ENCODE results near the gene AFDN.

Gene AFDN

DNA sequence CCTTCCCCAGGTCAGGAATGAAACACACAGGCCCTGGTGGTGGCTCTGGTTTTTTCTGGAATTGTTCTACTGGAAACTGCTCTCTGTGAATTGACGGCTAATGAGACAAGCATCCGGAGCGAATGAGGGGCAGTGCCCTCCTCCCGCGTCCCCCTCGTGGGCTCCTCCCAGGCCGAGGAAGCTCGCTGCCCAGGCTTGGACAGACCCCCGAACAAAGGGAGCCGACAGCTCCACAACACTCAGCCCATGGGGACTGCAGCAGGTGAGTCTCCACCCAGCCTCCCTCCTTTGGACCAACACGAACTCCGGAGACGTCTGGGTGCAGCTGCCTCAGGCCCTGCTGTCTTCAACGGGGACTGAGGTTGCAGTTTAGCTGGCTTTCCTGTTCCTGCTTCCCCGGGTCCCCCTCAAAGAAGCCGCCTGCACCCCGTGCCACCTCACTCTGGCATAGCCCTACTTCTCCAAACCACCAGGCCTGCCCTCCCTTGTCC is 31.3 kb upstream of the AFDN start:
- no peak for DNase-seq

DNA sequence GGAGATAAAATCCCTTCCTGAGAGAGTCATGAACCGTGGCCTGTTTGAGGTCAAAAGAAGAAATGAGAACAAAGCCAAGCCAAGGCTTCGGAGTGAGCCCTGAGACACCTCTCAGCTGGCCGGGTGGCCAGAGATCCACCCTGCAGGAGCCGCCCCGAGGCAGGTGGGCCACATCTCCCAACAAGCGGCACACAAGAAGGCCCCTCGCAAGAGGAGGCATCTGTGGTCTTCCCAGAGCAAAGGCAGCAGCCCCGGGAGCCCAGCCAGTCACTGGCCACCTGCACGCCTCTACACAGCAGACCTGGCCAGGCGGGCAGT is 30.9 kb upstream of the AFDN start:
- no peak for DNase-seq

DNA sequence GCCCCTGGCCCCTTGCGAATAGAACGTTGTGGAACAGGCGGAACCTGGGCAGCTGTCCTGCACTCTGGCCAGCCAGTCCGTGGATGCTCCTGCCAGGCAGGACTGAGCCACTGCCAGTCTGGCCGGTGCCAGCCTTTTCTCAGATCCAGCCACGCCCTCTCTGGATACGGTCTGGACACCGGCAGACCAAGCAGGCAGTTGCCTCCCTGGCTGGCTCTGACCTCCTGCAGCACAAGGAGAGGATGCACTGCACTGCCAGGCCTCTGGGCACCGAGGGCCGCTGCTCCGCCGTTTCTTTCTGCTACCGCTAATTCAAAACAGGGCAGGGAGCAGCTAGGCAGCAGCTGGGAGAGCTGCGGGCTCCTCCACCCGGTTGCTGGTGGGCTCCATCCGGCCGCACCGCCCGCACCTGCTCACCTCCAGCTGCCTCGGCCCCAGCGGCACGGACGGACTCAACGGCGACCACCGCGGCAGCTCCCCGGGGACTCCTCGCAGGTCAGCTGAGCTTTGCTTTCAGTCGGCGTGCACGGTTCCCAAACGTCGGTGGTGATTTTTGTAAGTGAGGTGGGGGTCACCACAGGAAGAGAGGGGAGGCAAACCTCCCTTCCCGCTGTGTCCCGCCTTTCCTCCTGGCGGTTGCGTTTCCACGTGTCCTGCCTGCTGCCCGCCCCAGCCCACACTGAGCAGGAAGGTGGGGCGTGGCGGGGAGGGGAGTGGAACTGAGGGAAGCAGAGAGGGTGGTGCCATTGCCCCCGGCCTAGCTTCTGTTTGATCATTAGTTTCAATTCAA is 30.3 kb upstream of the AFDN start:
- DNase-seq, result no peak

DNA sequence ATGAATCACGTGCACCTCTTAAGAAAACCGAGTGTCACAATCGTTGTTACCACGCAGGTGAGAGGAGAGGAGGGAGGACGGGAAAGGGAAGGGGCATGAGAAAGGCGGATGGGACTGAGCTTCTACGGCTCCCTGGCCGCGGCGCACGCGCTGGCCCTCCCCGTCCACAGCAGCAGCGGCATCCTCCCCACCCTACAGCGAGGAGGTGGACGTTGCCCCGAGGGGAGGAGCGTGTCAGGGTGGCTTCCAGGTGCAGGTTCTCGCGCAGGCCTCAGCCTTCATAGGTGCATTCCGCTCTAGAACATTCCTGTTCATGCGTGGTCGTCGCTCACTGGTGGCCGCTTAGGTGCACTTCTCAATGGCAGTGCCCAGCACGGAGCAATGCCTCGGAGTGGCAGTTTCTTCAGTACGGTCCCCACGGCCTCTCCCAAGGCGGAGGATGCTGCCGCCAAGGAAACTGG is 29.7 kb upstream of the AFDN start:
- DNase-seq, result no peak

DNA sequence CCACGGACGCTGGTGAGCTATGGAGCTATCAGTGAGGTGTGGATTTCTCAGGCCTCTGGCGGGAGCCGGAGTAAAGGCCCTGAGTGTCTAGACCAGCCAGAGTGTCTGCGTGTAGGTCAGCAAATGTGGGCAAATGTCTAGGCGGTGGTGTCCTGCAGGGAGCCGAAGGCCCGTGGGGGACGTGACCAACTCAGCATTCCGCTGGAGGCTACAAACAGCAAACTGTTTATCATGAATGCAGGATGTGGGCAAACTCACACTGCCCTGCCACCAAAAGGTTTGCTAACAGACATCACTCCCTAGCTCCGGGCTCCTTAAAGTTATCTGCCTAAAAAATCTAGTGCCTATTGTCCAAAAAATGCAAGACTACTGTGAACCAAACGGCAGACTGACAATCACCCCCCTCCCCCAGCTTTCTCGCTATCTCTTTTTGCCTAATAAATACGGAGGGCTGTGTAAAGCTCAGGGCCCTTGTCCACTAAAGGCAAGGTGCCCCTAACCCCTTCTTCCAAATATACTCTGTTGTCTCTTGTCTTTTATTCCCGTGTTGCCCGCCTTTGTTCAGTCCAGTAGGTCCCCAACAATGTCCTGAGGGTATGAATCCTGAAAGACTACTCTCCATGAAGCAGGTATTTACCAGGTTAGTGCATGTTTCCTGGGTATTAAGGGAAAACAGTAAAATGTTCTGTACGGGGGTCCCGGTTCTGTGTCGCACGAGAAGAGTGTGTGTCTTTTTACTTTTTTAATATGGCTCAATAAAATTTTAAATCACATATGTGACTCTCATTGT is 29.0 kb upstream of the AFDN start:
- DNase-seq, result no peak

DNA sequence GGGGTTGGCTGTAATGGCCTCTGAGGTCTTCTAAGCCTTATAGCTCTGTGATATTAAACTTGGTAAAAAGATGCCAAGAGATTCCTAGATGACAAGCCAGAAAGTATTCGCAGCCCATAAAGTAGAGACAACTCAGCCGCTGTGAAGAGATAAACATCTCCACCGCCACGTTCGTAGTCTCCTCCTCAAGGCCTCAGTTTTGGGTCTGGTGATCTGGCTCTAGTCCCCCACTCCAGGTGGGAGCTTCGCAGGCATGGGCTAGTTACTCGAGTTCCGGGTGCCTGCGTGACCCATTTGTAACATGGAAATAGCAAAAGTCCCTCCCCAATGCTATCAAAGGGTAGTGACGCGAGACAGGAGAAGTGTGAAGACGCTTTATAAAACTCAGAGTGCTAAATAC is 28.3 kb upstream of the AFDN start:
- DNase-seq, result no peak

DNA sequence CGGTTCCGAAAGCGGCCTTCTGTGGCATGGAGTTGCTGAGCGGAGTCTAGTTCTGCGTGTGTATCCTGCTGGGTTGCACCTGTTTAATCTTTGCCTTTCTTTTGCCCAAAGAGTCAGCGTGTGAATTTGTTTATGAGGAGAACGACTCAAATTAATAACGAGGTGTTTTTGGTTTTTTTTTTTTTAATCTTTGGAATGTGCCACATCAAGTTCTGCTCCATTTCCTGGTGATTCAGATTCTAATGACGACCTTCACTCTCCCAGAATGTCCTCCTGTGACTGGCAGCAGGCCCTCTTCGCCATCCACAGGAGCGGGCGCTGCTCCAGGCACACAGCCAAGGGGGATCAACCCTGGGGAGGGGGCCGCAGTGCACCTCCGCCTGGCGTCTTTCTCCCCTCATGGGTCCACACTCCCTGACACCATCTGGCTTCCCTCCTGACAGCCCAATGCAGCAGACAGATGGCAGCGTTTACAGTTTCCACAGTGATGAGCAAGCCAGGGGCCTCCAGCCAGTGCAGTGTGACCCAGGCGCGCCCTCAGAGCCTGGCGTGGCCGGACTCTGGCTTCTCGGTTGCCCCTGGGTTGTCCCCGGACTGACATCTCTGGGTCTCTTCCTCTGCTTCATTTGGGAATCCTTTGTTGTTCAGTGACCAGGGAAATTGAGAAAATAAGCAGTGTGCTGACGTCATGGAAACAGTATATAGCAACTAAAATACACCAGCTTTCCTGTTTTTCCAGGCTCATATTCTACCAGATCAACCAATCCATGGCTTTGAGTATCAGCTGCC is 27.5 kb upstream of the AFDN start:
- DNase-seq, result no peak

DNA sequence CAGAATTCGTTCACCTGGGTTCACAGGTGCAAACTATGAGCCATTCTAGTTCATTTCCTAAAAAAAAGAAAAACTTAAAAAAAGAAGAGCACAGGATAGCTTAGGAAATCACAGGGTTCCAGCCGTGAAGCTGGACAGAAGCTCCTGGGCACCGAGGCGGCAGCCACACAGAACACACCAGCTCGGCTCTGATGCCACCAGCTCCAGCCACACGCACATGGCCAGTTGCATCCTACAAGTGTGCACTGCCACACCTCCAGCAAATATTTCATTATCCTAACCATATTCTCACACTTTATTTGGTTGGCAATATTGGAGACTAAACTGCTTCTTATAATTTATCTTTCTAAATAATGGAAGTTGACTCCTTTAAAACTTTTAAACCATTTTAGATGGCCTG is 26.2 kb upstream of the AFDN start:
- no peak for DNase-seq

DNA sequence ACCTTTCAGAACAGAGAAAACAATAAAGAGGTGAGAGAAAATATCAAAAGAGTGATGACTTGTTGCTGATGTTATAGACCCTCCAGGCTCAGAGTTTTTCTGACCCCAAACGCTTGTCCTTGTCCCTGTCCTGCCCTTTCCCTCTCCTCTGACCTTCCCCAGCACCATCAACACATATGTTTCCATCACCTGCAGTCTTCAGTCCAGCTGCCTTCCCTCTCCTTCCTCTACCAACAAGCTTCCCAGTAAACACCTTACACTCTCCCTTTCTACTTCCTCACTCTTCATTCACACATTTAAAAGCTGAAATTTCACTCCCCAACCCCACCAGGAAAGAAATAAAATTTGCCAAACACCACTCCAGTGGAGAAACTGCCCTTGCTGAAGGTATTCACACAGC is 25.4 kb upstream of the AFDN start:
- DNase-seq, result no peak

DNA sequence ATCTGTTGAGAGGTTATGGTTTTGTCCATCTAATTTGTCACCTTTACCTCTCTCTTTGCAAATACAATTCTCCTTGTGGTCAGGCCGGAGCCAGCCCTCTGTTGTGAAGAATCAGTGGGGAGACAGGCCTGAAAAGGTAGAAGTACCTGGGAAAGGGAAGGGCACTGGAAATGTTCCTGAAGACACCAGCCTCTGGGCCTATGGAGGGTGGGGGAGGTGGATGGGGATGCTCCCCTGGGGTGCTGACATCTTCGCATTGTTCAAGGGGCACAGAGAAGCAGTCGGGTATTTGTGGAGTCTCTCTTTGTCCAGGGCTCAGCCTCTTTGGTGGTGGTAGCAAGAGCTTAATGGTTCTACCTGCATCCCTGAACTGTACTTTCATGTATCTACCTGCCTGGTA is 24.4 kb upstream of the AFDN start:
- DNase-seq, result no peak

DNA sequence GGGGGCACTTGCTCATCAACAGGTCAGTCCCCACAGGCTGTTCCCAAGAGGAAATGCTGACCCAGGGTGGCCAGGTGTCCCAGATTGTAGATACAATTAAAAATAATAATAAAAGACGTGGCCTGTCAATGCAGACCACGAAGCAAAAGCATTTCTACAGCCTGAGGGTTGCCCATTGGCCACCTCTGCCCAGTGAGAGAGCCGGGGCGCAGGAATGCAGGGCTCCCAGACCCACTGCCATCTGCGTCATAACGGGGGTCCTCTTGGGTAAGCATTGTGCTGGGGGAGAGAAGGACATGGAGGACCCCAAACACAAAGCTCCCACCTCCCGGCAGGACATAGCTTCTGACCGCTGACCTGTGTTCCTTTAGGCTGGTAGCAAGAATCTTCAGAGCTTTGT is 22.9 kb upstream of the AFDN start:
- DNase-seq, result no peak

DNA sequence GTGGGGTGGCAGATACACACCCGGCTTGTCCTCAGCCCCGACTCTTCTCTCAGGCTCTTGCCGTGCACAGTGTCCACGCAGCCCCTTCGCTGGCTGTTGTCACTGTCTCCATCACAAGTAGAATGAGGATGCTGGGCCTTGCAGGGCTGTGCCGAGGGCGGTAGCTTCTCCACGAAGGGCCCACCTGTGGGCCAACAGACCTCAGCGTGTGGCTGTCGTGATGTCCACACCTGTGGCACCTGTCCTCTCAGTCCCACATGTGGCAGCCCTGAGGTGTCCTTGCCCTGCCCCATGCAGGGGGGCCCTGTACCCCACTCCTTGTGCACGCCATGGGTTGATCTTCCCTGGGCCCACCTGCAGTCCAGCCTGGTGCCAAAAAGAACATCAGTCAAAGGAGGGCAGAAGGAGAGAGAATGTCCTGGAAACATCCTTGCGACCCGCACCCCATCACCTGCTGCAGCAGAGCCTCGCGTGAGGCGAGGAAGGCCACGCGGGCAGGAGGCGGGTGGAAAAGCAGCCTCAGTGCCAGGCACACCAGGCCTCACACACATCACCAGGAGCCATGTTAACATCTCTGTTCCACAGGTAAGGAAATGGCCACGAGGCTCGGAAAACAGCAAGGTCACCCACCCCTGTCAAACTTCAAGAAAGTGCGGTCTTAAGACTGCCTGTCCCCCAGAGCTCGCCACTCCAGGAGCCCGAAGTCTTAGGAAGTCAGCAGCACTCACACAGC is 22.3 kb upstream of the AFDN start:
- no peak for DNase-seq

DNA sequence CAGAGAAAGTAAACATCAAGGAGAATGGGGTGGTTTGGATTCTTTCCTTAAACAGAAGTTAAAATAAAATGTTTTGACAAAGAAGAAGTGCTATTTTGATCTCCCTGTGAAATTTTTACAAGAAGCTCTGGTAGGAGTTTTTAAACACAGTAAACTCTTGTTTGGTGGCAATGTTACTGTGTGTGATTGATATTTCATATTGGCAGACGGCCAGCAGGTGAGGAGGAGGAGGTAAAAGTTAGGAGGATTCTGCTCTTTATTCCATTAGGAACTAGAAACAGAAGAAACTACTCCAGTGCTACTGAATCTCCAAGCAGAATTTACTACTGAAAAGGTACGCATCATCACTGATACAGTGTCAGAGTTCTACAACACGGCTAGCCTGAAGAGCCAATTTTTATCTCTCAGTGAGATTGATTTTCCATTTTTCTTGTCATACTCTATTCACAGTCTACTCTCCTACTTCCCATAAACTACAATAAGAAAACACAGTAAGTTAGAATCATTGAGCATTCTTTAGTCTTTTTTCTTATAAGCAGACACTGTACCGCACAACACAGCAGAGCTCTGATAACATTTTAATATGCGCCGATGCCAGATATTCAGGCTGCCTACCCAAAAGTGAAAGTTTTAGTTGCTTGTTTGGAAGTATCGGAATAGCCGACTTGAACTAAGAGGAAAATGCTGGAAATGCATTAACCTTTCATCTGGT is 21.2 kb upstream of the AFDN start:
- no peak for DNase-seq

DNA sequence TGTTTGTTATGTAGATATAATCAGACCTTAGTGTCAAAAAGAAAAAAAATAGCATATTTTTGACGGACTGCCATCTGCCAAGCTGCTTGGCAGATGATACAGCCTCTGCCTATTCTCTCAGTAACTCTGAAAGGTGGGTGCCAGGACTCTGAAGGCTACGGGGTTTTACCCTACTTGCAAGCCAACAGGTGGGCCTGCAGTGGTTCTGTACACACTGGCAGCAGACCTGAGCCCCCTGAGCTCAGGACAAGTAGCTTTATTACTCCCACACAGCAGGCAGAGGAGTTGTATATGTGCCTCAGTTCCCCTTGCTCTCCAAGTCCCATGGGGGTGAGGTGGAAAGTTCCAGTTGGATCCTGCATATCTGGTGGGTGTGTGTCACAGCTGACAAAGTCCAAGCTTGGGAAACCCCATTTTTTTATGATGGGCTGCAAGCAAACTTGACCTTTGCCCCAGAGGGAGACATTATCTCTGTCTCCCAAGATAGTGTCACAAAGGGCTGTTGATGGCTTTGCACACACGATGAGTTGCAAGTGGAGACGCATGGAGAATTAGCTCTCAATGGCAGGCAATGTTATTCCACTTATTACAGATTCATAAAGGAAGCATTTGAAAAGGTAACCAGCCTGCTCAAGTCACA is 20.5 kb upstream of the AFDN start:
- DNase-seq, result no peak

DNA sequence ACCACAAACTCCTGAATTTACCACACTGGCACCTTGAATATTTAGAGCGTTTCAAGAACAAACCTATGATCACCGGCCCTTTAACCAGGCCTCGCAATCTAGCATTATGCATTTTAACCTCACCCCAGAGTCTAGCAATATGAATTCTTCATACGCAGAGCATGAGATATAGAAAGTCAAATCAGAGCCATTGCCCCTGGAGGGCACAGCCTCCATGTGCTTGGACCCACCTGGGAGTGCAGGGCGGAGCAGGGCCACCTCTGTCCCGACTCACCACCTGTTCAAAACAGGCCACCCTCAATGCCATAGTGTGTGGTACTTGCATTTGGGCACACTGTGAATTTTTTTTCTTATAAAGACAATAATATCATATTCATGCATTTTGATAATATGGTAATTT is 19.5 kb upstream of the AFDN start:
- DNase-seq, result no peak

DNA sequence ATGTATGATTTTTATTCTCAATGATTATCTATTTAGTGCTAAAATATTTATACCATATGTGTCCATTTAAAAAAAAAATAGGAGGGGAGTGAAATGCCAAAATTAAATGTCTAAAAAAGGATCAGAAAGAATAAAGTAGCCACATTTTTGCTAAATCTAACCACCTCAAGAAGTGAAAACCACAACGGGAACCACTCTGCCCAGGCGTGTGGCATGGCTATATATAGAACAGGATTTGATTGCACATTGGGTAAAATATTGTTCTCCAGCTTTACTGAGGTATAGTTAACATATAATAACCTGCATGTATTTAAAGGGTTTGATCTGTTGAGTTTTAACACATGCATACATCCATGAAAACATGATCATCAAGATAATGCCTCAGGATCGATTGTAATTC is 19.0 kb upstream of the AFDN start:
- DNase-seq, result no peak

DNA sequence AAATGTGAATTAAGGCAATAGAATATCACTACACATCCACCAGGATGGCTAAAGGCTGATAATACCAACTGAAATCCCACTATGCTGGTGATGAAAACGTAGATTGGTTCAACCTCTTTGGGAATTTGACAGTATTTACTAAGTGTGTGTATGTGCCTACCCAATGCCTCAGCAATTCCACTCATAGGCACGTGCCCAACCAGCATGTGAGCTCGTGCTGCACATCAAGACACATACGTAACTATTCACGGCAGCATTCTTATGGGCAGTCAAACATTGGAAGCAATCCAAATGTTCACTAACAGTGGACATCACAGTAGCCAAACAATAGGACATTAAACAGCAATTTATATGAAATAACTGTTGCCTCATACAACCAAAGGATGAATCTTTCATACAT is 15.7 kb upstream of the AFDN start:
- no peak for DNase-seq

DNA sequence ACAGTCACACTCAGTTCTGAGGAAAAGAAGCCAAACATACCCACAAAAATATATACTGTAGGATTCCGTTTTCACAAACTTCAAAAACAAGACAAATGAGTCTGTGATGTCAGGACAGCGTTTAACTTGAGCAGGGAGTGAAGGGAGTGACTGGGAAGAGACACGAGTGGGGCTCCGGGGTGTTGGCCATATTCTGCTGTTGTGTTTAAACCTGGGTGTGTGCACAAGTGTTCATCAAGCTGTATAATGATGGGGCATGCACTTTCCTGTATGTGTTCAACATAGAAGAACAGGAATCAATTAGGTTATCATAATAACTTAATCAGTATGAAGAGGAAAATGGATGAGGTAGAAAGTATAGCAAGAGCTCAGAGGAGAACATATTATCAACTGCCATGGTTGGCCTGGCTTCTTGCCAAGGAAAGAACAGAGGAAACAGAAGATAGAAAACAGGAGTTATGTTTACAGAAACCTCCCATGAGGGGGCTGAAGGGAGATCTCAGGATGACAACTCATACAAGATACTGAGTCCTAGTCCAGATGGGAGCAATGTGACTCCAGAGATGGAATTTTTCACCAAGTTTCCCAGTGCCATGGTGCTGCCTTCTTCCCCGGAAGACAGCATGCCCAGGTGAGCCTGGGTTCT is 15.1 kb upstream of the AFDN start:
- DNase-seq, result no peak

DNA sequence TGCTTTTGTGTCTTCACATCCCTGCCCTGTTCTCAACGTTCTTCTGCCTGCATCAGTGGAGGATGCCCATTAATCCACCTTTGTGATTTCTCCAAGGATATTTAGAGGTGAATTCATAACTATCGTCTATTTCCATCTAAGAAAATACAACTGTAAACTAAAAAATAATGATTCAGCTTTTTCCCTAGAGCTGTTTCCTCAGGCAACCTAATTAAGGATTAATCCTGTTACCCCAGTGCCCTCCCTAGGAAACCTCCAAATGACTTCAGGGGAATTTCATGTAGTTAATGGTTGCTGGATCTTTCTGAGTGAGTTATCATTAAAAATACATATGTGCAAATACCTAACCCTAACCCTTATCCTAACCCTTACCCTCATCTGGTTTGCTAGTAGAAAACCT is 14.6 kb upstream of the AFDN start:
- no peak for DNase-seq

DNA sequence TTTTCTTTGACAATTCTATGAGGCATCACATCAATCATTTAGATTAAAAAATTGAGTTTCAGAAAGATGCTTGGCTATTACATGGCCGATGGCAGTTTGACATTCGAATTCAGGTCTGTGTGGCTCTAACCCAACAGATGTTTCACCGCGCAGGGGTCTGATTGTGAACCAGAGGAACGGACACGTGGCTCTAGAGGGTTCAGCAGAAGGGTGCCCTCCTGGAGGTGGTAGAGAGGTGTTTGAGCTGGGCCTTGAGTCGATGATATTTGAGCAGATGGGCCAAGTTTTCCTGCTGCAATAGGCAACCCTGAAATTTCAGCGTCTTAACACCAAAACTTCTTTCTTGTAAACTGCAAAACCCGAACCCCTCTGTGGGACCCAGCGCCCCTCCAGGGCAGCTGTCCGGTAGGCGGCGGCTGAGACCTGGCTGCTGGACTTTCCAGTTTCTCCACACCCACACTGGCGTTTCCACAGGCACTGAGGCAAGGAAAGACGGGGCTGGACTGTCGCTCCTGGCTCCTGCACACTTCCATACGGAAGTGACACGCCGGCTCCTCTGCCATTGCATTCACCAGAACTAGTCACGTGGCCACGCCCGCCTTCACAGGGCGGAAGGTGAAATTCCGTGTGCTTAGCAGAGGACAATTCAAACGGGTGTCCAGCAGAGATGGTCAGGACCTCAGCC is 11.3 kb upstream of the AFDN start:
- DNase-seq, result no peak

DNA sequence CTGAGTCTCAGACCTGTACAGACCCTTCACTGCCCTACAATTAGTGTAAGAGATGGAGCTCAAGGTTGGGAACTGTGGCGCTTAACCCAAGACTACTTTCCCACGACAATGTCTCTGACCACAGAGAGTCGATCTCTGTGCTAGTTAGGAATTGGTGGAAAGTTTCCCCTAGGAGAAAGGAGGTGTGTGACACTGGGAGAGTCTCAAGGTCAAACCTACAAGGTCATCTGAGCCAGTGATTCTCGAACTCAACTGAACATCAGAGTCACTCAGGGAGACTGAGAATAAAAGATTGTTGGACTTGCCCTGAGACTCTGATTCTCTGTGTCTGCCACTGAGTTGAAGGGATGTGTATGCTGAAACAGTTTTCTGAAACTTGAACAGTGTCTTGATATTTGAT is 9.7 kb upstream of the AFDN start:
- DNase-seq, result no peak
